Measurements from ENCODE around the gene FBXW8.

Gene FBXW8

DNA sequence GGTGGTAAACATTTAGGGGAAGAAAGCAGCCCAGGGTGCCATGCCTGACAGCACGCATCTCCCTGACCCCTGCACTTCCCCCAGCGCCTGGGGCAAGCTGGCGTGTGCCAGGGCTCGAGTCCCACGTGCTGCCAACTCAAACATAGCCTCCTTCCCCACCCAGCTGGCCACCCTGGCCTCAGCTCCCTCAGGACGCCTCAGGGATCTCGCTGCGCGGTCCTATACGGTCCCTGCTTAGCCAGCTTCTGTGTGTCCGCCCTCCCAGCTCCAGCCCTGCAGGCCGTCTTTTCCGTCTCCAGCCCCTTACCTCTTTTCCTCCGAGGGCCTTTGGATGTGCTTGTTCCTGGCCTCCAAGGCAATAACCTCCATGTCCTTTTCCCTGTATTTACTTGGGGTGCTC is 117.5 kb downstream of the FBXW8 start:
- ChIA-PET CTCF (interaction anchor here (0.7 to 1.5 kb wide), 4 partner anchors 20 to 758 kb away, joined by 3 to 9 read pairs (median 4); no protein-coding TSS in a partner anchor), POLR2A (no interaction called here)
- H3K9me3 ChIP-seq (ENCODE audit: control insufficient read depth, insufficient read depth, low read depth, low read length), result no peaks in the 10 kb centered on the region
- H3K4me1 ChIP-seq (ENCODE audit: control insufficient read depth, insufficient read depth, low read length), result no peaks in the 10 kb centered on the region
- no peak overlapping the region for H3K4me3 ChIP-seq (ENCODE audit: low read depth, low read length)
- H3K27ac ChIP-seq (ENCODE audit: extremely low read depth, low read depth, low read length), result no peak overlapping the region
- TF ChIP-seq ZBTB48 (tag by site-specific recombination; IDR thresholded peaks at IDR 0.05) (0 out of 2 replicates have a peak, but pooled peaks have one; percentile 16), GFI1B (tag by site-specific recombination; IDR thresholded peaks at IDR 0.05) (no peak)
- peaks cover 0 to 54% of the 10 kb centered on the region in 2 experiments; a peak in 2 of 3 replicates for H3K36me3 ChIP-seq (ENCODE audit: control insufficient read depth in 2 of 2, insufficient read depth in 1 of 2, low read length in 2 of 2)

DNA sequence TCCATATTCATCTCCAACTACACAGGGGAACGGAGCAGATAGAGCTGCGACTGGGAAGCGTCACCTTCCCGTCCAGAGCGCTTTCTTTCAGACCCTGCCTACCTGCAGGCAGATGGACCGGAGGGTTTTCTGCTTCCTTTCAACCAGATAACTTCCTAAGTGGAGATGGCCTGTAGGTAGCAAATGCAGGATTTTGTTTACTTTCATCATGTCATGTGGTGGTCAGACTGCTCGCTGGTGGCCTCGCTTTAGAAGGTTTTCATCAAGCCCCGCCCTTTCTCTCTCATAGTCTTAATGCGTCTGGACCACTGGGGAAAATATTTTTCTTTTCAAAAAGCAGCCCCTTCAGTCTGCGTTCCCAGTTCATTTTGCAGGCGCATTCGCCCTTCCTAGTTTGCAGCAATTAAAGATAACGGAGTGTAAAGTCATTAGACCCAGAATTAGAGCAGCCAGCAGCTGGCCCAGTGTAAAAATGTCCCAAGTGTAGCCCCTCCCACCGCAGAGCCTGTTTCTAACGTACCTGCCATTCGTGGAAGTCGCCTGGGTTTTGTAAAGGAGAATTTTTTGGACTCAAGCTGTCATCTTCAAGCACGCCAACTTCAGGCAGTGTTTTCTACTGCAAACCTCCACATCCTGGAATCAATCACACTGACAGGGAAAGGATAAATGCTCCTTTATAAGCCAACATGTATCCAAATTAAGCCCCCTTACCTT is 119.6 kb downstream of the FBXW8 start:
- ChIA-PET CTCF (interaction anchor here (1.0 kb wide), 1 partner anchor 89 kb away, joined by 5 read pairs; no protein-coding TSS in a partner anchor), POLR2A (no interaction called here)
- H3K9me3 ChIP-seq (ENCODE audit: control insufficient read depth, insufficient read depth, low read depth, low read length), result no peaks in the 10 kb centered on the region
- H3K4me3 ChIP-seq (ENCODE audit: low read depth, low read length), result no peak overlapping the region
- peaks cover 0 to 39% of the 10 kb centered on the region in 2 experiments; a peak in 2 of 3 replicates for H3K36me3 ChIP-seq (ENCODE audit: control insufficient read depth in 2 of 2, insufficient read depth in 1 of 2, low read length in 2 of 2)
- H3K27ac ChIP-seq (ENCODE audit: extremely low read depth, low read depth, low read length), result no peak overlapping the region
- TF ChIP-seq ZNF155 (tag by site-specific recombination; IDR thresholded peaks at IDR 0.05) (no peak), SP7 (tag by site-specific recombination; IDR thresholded peaks at IDR 0.05) (no peak), ZBTB17 (tag by site-specific recombination; IDR thresholded peaks at IDR 0.05) (no peak), ZNF157 (tag by site-specific recombination; IDR thresholded peaks at IDR 0.05) (no peak), ZNF654 (tag by site-specific recombination; IDR thresholded peaks at IDR 0.05; ENCODE audit: low read depth) (no peak), ZNF785 (tag by site-specific recombination; IDR thresholded peaks at IDR 0.05) (no peak), ZNF571 (tag by site-specific recombination; IDR thresholded peaks at IDR 0.05) (no peak), ZFP69B (tag by site-specific recombination; IDR thresholded peaks at IDR 0.05) (no peak), IKZF3 (tag by site-specific recombination; IDR thresholded peaks at IDR 0.05) (no peak), ZNF777 (tag by site-specific recombination; IDR thresholded peaks at IDR 0.05; ENCODE audit: borderline replicate concordance) (no peak), ZNF830 (tag by site-specific recombination; IDR thresholded peaks at IDR 0.05; ENCODE audit: low read depth) (no peak), ZNF140 (tag by site-specific recombination; IDR thresholded peaks at IDR 0.05) (no peak), ZNF223 (tag by site-specific recombination; IDR thresholded peaks at IDR 0.05) (no peak)
- TF ChIP-seq, protein P1, sequence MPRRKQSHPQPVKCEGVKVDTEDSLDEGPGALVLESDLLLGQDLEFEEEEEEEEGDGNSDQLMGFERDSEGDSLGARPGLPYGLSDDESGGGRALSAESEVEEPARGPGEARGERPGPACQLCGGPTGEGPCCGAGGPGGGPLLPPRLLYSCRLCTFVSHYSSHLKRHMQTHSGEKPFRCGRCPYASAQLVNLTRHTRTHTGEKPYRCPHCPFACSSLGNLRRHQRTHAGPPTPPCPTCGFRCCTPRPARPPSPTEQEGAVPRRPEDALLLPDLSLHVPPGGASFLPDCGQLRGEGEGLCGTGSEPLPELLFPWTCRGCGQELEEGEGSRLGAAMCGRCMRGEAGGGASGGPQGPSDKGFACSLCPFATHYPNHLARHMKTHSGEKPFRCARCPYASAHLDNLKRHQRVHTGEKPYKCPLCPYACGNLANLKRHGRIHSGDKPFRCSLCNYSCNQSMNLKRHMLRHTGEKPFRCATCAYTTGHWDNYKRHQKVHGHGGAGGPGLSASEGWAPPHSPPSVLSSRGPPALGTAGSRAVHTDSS (tag by site-specific recombination; IDR thresholded peaks at IDR 0.05), result no peak
- TF ChIP-seq, protein P2, sequence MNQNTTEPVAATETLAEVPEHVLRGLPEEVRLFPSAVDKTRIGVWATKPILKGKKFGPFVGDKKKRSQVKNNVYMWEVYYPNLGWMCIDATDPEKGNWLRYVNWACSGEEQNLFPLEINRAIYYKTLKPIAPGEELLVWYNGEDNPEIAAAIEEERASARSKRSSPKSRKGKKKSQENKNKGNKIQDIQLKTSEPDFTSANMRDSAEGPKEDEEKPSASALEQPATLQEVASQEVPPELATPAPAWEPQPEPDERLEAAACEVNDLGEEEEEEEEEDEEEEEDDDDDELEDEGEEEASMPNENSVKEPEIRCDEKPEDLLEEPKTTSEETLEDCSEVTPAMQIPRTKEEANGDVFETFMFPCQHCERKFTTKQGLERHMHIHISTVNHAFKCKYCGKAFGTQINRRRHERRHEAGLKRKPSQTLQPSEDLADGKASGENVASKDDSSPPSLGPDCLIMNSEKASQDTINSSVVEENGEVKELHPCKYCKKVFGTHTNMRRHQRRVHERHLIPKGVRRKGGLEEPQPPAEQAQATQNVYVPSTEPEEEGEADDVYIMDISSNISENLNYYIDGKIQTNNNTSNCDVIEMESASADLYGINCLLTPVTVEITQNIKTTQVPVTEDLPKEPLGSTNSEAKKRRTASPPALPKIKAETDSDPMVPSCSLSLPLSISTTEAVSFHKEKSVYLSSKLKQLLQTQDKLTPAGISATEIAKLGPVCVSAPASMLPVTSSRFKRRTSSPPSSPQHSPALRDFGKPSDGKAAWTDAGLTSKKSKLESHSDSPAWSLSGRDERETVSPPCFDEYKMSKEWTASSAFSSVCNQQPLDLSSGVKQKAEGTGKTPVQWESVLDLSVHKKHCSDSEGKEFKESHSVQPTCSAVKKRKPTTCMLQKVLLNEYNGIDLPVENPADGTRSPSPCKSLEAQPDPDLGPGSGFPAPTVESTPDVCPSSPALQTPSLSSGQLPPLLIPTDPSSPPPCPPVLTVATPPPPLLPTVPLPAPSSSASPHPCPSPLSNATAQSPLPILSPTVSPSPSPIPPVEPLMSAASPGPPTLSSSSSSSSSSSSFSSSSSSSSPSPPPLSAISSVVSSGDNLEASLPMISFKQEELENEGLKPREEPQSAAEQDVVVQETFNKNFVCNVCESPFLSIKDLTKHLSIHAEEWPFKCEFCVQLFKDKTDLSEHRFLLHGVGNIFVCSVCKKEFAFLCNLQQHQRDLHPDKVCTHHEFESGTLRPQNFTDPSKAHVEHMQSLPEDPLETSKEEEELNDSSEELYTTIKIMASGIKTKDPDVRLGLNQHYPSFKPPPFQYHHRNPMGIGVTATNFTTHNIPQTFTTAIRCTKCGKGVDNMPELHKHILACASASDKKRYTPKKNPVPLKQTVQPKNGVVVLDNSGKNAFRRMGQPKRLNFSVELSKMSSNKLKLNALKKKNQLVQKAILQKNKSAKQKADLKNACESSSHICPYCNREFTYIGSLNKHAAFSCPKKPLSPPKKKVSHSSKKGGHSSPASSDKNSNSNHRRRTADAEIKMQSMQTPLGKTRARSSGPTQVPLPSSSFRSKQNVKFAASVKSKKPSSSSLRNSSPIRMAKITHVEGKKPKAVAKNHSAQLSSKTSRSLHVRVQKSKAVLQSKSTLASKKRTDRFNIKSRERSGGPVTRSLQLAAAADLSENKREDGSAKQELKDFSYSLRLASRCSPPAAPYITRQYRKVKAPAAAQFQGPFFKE (tag by site-specific recombination; IDR thresholded peaks at IDR 0.05; ENCODE audit: borderline replicate concordance), result no peak
- TF ChIP-seq, protein P3, sequence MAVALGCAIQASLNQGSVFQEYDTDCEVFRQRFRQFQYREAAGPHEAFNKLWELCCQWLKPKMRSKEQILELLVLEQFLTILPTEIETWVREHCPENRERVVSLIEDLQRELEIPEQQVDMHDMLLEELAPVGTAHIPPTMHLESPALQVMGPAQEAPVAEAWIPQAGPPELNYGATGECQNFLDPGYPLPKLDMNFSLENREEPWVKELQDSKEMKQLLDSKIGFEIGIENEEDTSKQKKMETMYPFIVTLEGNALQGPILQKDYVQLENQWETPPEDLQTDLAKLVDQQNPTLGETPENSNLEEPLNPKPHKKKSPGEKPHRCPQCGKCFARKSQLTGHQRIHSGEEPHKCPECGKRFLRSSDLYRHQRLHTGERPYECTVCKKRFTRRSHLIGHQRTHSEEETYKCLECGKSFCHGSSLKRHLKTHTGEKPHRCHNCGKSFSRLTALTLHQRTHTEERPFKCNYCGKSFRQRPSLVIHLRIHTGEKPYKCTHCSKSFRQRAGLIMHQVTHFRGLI (tag by site-specific recombination; IDR thresholded peaks at IDR 0.05), result no peak
- TF ChIP-seq, protein P4, sequence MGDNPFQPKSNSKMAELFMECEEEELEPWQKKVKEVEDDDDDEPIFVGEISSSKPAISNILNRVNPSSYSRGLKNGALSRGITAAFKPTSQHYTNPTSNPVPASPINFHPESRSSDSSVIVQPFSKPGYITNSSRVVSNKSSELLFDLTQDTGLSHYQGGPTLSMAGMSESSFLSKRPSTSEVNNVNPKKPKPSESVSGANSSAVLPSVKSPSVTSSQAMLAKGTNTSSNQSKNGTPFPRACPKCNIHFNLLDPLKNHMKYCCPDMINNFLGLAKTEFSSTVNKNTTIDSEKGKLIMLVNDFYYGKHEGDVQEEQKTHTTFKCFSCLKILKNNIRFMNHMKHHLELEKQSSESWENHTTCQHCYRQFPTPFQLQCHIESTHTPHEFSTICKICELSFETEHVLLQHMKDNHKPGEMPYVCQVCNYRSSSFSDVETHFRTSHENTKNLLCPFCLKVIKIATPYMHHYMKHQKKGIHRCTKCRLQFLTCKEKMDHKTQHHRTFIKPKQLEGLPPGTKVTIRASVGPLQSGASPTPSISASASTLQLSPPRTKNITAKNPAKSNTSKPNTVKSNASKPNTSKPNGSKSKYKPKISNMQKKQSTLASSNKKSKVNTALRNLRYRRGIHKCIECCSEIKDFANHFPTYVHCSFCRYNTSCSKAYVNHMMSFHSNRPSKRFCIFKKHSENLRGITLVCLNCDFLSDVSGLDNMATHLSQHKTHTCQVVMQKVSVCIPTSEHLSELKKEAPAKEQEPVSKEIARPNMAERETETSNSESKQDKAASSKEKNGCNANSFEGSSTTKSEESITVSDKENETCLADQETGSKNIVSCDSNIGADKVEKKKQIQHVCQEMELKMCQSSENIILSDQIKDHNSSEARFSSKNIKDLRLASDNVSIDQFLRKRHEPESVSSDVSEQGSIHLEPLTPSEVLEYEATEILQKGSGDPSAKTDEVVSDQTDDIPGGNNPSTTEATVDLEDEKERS (tag by site-specific recombination; IDR thresholded peaks at IDR 0.05), result no peak
- no peaks in the 10 kb centered on the region for H3K4me1 ChIP-seq (ENCODE audit: control insufficient read depth, insufficient read depth, low read length)
